Psoas muscle (tissue), 7 donors: Measurements from ENCODE around the gene ARHGAP11B.
"Not testable (repeated sequence)": the region's sequence is repeated elsewhere in the genome, so short reads cannot be mapped to it uniquely, and the experiment has no call there.

Source experiments
- ATAC-seq, 4 donors: fragments of 200-7000 bp; cut with Tn5 transposase; one replicate each; pipeline ENCODE4 v1.9.1; 2020; ENCODE audit warnings: moderate library complexity in 3 of 4, mild to moderate bottlenecking in 2 of 4
- DNase-seq, 2 donors: peaks; one replicate each; pipeline ENCODE4 v3.0.0-alpha.2; 2020
- H3K27ac ChIP-seq: fragments of 200-600 bp; one replicate; pipeline ENCODE4 v1.8.0; 2022
- H3K27me3 ChIP-seq, 3 donors: fragments of 200-600 bp in 1 of 3; one replicate each; pipeline versions ENCODE4 v1.6.1 to v1.8.0; 2013 to 2022; ENCODE audit warnings: low read length in 2 of 3, mild to moderate bottlenecking in 2 of 3, moderate library complexity in 1 of 3; ENCODE audit not compliant: insufficient read depth in 3 of 3
- H3K36me3 ChIP-seq, 2 donors: fragments of 200-600 bp in 1 of 2; one replicate each; pipeline versions ENCODE4 v1.6.1 to v1.8.0; 2013 to 2022; ENCODE audit warnings: low read depth in 1 of 2, mild to moderate bottlenecking in 1 of 2, moderate library complexity in 1 of 2; ENCODE audit not compliant: insufficient read depth in 1 of 2
- H3K4me1 ChIP-seq: fragments of 200-600 bp; one replicate; pipeline ENCODE4 v1.8.0; 2022
- H3K4me3 ChIP-seq: fragments of 200-600 bp; one replicate; pipeline ENCODE4 v1.8.0; 2022; ENCODE audit warnings: mild to moderate bottlenecking
- H3K9me3 ChIP-seq: fragments of 200-600 bp; one replicate; pipeline ENCODE4 v1.8.0; 2022
- WGBS, 3 donors: extraction: QIAGEN DNeasy Blood & Tissue Kit; methylation state at CpG; one replicate each; pipeline versions ENCODE4 v1.1.6 to v1.1.7; 2013; 5-methylcytosine and 5-hydroxymethylcytosine counted together
- intact Hi-C, 2 donors: fragments of 100-400 bp; cut with DNase I; formaldehyde crosslinking; loops; one replicate each; pipeline versions ENCODE4 v1.11.0 to v1.14.2; 2022
- TF ChIP-seq, protein P1 (sequence below): fragments of 200-600 bp; IDR thresholded peaks from one replicate; pipeline ENCODE4 v1.8.0; 2022; ENCODE audit warnings: antibody characterized with exemption
- donor health status: healthy with polysubstance abuse.
- donor health status: DM: no; HTN: no; CAD: no; lungs with moderate emphysema.
- donor health status: Bipolar disorder and iron deficiency.
- donor health status: healthy.
- donor health status: DM: yes; HTN: yes; CAD: no.
- donor health status: DM: no; HTN: no; CAD: no.
- donor health status: DM: yes; HTN: yes; CAD: no.

The ARHGAP11B gene

DNA sequence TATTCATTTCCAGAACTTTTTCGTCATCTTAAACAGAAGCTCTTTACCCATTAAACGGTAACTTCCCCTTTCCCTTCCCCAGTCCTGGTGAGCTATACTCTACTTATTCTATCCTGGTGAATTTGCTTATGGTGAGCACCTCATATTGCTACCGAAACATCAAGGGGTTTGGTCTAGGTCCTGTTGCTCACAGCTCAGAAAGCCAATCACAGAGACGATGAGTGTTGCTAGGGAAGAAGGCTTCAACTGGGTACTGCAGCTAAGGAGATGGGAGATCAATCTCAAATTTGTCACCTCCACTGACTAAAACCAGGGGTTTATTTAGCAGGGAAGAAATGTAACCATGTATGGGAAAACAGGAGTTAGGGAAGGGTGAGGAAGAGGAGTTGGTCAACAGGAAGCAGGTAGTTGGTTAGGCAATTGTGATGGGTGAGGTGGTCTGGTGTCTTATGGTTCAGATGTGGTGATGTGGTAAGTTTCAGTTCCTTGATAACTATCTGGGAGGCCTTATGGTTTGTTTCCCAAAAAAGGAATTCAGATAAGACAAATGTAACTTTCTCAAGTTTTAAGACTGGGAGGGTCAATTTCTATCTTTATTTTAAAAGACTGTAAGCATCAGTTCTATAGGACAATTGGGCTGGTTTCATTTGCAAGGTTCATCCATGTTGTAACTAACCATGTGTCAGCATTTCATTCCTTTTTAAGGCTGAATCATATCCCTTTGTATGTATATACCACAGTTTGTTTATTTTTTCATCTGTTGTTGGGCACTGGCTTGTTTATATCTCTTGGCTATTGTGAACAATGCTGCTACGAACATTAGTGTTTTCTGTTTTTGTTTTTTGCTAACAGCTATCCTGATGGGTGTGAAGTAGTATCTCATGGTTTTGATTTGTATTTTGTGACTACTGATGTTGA, 24.3 kb downstream of the ARHGAP11B start:
- ATAC-seq (no peak), DNase-seq (no peak)
- Histone ChIP-seq H3K27me3 (no peaks in the 10 kb centered on the region), H3K27ac (no peak overlapping the region), H3K9me3 (no peaks in the 10 kb centered on the region), H3K4me1 (no peaks in the 10 kb centered on the region), H3K4me3 (no peak overlapping the region), H3K36me3 (no peaks in the 10 kb centered on the region)
- intact Hi-C loops = no loop called here
- WGBS, 3 donors = 89 to 96% (median 91%) methylated on average over 5 of the region's 5 CpGs
- TF ChIP-seq, protein P1, sequence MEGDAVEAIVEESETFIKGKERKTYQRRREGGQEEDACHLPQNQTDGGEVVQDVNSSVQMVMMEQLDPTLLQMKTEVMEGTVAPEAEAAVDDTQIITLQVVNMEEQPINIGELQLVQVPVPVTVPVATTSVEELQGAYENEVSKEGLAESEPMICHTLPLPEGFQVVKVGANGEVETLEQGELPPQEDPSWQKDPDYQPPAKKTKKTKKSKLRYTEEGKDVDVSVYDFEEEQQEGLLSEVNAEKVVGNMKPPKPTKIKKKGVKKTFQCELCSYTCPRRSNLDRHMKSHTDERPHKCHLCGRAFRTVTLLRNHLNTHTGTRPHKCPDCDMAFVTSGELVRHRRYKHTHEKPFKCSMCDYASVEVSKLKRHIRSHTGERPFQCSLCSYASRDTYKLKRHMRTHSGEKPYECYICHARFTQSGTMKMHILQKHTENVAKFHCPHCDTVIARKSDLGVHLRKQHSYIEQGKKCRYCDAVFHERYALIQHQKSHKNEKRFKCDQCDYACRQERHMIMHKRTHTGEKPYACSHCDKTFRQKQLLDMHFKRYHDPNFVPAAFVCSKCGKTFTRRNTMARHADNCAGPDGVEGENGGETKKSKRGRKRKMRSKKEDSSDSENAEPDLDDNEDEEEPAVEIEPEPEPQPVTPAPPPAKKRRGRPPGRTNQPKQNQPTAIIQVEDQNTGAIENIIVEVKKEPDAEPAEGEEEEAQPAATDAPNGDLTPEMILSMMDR = no peak

DNA sequence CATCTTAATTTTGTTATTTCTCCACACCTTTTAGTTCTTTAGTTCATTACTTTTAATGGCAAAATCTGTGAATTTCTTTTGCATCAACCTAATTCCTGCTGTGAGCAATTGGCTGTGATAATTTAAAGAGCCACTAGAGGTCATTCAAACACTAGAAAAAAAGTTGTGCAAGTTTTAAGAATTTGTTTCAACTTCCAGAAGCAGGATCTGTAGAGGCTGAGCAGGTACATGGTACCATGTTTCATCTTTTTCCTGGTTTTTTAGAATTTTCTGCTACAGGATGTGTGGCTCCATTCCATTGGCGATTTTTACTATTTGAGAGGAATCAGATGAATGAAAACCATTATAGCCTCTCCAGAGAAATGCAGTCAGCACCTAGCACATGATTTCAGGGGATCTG, 35.2 kb downstream of the ARHGAP11B start:
- not testable (repeated sequence) for DNase-seq, H3K4me1 ChIP-seq, H3K9me3 ChIP-seq, ATAC-seq, H3K36me3 ChIP-seq, H3K27ac ChIP-seq, H3K27me3 ChIP-seq, H3K4me3 ChIP-seq
- TF ChIP-seq, protein P1 = peak; percentile 38
- WGBS, 3 donors = 82 to 88% (median 85%) methylated on average over 1 of the region's 1 CpG
- intact Hi-C loops = loop anchor here (5.0 kb wide), 2 partner anchors 91 to 466 kb away; no protein-coding TSS in a partner anchor

DNA sequence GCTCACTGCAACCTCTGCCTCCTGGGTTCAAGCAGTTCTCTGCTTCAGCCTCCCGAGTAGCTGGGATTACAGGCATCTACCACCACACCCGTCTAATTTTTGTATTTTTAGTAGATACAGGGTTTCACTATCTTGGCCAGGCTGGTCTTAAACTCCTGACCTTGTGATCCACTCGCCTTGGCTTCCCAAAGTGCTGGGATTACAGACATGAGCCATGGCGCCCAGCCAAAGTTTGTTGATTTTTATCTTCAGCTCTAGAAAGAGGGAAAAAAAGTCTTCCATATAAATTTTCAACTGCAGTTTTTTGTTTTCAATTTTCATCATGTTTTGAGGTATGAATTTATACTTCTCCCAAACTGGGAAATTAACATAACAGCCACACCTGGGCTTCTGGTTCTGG, 43.7 kb downstream of the ARHGAP11B start:
- H3K4me1 ChIP-seq, H3K27ac ChIP-seq, H3K27me3 ChIP-seq, H3K4me3 ChIP-seq, DNase-seq, ATAC-seq, H3K9me3 ChIP-seq, H3K36me3 ChIP-seq: not testable (repeated sequence)
- WGBS, 3 donors = 78 to 81% (median 78%) methylated on average over 4 of the region's 4 CpGs
- intact Hi-C loops = loop anchor here in 1 of 2 donors (5.0 kb wide), 1 partner anchor 88 kb away; no protein-coding TSS in a partner anchor

DNA sequence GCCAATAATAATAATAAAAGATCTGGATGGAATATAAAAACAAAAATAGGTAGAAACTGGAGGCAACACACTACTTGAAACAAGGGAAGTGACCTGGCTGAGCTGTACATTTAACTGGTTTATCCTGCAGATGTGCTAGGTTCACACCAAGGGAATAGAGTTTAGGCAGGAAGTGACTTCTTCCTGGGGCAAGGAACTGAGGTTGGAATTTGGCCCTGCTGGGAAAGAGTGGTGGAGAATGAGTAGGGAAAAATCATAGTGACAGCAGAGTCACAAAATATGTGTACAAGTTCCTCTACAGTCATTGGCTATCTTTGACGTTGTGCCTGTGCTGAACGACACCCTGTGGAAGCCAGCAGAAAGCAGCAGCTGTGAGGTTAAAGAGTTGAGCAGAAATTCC, 44.1 kb downstream of the ARHGAP11B start:
- Histone ChIP-seq H3K27ac (no peak overlapping the region), H3K9me3 (no peaks in the 10 kb centered on the region), H3K27me3 (no peaks in the 10 kb centered on the region), H3K4me3 (no peak overlapping the region), H3K36me3 (no peaks in the 10 kb centered on the region), H3K4me1 (no peaks in the 10 kb centered on the region)
- WGBS, 3 donors = 32 to 61% (median 49%) methylated on average over 2 of the region's 2 CpGs
- no peak for DNase-seq
- intact Hi-C loops = no loop called here
- ATAC-seq = no peak
- TF ChIP-seq, protein P1 = no peak

DNA sequence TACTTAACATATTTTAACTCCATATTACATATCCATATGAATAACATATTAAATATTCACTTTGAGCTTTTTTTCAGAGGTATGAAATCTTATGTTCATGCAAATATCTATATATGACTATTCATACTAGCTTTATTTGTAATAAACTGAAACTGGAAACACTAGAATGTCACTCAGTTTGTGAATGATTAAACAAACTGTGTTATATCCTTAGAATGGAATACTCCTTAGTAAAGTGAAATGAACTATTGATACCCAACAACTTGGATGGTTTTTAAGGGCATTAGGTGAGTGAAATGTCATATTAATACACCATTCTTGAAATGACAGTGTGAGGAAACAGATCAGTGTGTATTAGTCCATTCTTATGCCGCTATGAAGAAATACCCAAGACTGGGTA, 45.4 kb downstream of the ARHGAP11B start:
- H3K4me1 ChIP-seq = no peaks in the 10 kb centered on the region
- DNase-seq (no peak), ATAC-seq (no peak)
- 97 to 99% (median 97%) methylated on average over 1 of the region's 1 CpG for WGBS, 3 donors
- H3K9me3 ChIP-seq = no peaks in the 10 kb centered on the region
- no peak overlapping the region for H3K4me3 ChIP-seq
- H3K27ac ChIP-seq = no peak overlapping the region
- no peaks in the 10 kb centered on the region for H3K27me3 ChIP-seq
- H3K36me3 ChIP-seq = no peaks in the 10 kb centered on the region
- intact Hi-C loops = no loop called here
- TF ChIP-seq, protein P1 = no peak
